ENCODE data around the gene BPIFB6. TPM values are rescaled to one million over a fixed set of nuclear protein-coding genes. Genes with fewer than 3 reads are reported as not detected.

The BPIFB6 gene
- total RNA-seq (not detected), polyA plus RNA-seq (not detected)
- long read RNA-seq, donor 1 = 0 reads
- long read RNA-seq, donor 2 = 0 reads
- long read RNA-seq, donor 3 = 0 reads

GRCh38 chr20:33031531-33031930, at the start of gene BPIFB6:
Gene BPIFB6, plus strand, starts transcription at chr20:33031648. Its CDS starts 0 bp downstream, at chr20:33031648.
- ATAC-seq = no peak
- H3K27ac ChIP-seq = no peak within 1 kb of the TSS
- H3K36me3 ChIP-seq = no peaks in the 10 kb centered on the region
- no peaks in the 10 kb centered on the region for H3K4me1 ChIP-seq
- no peak within 1 kb of the TSS for H3K4me3 ChIP-seq
- peaks cover 0 to 6% (median 0%) of the 10 kb centered on the region in 12 donors for H3K9me3 ChIP-seq
- WGBS, 4 donors = 82 to 92% (median 91%) methylated on average over 9 to 10 of the region's 10 CpGs
- H3K27me3 ChIP-seq = no peaks in the 10 kb centered on the region
- intact Hi-C loops (cut with DNase I) = no loop called here
- TF ChIP-seq CTCF (IDR thresholded peaks at IDR 0.05) (no peak), POLR2A (IDR thresholded peaks at IDR 0.05) (no peak)
- peak in 1 of 5 donors; percentile 22 for DNase-seq

GRCh38 chr20:32982617-32983458, 48.6 kb upstream of the BPIFB6 start:
- ATAC-seq = peak; percentile 77 to 89 (median 88)
- Histone ChIP-seq H3K9me3 (no peaks in the 10 kb centered on the region), H3K27me3 (no peaks in the 10 kb centered on the region), H3K4me1 (peaks cover 0 to 15% (median 0%) of the 10 kb centered on the region in 12 donors), H3K27ac (peak overlapping the region in 10 of 12 donors; percentile 24 to 75 (median 60)), H3K4me3 (no peak overlapping the region), H3K36me3 (no peaks in the 10 kb centered on the region)
- intact Hi-C loops (cut with DNase I) = no loop called here
- WGBS, 4 donors = 28 to 39% (median 33%) methylated on average over 10 of the region's 10 CpGs
- TF ChIP-seq POLR2A (IDR thresholded peaks at IDR 0.05) = no peak
- no peak for TF ChIP-seq CTCF (IDR thresholded peaks at IDR 0.05)
- DNase-seq = peak; percentile 31 to 75 (median 71)

GRCh38 chr20:32983459-32984112, 47.9 kb upstream of the BPIFB6 start:
- TF ChIP-seq POLR2A (IDR thresholded peaks at IDR 0.05) = no peak
- TF ChIP-seq CTCF (IDR thresholded peaks at IDR 0.05) = no peak
- H3K4me1 ChIP-seq = peaks cover 0 to 17% (median 0%) of the 10 kb centered on the region in 12 donors
- H3K9me3 ChIP-seq = no peaks in the 10 kb centered on the region
- no peak overlapping the region for H3K4me3 ChIP-seq
- intact Hi-C loops (cut with DNase I) = no loop called here
- ATAC-seq (no peak), DNase-seq (peak in 2 of 5 donors; percentile 10 to 40)
- H3K36me3 ChIP-seq = no peaks in the 10 kb centered on the region
- no peaks in the 10 kb centered on the region for H3K27me3 ChIP-seq
- H3K27ac ChIP-seq = peak overlapping the region in 9 of 12 donors; percentile 24 to 75 (median 65)
- 83 to 89% (median 86%) methylated on average over 12 of the region's 12 CpGs for WGBS, 4 donors

- WGBS, 4 donors = 61 to 74% (median 67%) methylated on average over 7 of the region's 7 CpGs
- Histone ChIP-seq H3K27me3 (no peaks in the 10 kb centered on the region), H3K27ac (peak overlapping the region in 1 of 12 donors; percentile 74), H3K36me3 (no peaks in the 10 kb centered on the region), H3K4me3 (no peak overlapping the region), H3K4me1 (peaks cover 0 to 17% (median 0%) of the 10 kb centered on the region in 12 donors), H3K9me3 (no peaks in the 10 kb centered on the region)
- DNase-seq (peak in 1 of 5 donors; percentile 12), ATAC-seq (no peak)
- intact Hi-C loops (cut with DNase I) = no loop called here
- no peak for TF ChIP-seq POLR2A (IDR thresholded peaks at IDR 0.05)
- TF ChIP-seq CTCF (IDR thresholded peaks at IDR 0.05) = no peak
These were observed 47.3 kb upstream of the BPIFB6 start for GRCh38 chr20:32984196-32984595.

Data from heart left ventricle (tissue), 16 donors.